GM23338 (cell line): ENCODE measurements around the gene LACC1. TPM values are rescaled to one million over a fixed set of nuclear protein-coding genes. Genes with fewer than 3 reads are reported as not detected.

Experiments used
- ATAC-seq: fragments of 200-7000 bp; cut with Tn5 transposase; 3 replicates; pipeline ENCODE4 v1.9.1; 2020
- DNase-seq: peaks from one replicate; pipeline ENCODE4 v3.0.0-alpha.2; 2015; ENCODE audit warnings: low spot score
- H2AFZ ChIP-seq: fragments of 200-600 bp; sonication (generic); 2 replicates; pipeline ENCODE4 v1.8.0; 2016; ENCODE audit warnings: antibody characterized with exemption, mild to moderate bottlenecking, moderate library complexity
- H3F3A ChIP-seq: fragments of 200-600 bp; sonication (generic); replicated peaks from 2 replicates; pipeline ENCODE4 v1.8.0; 2017; ENCODE audit warnings: antibody characterized with exemption, mixed run types, low read depth
- H3K27ac ChIP-seq: fragments of 200-600 bp; sonication (generic); 2 replicates; pipeline ENCODE4 v1.6.1; 2016; ENCODE audit warnings: low read depth
- H3K27me3 ChIP-seq: fragments of 200-600 bp; sonication (generic); 2 replicates; pipeline ENCODE4 v1.8.0; 2016; ENCODE audit warnings: mild to moderate bottlenecking, mixed run types, moderate library complexity; ENCODE audit not compliant: insufficient read depth
- H3K36me3 ChIP-seq: fragments of 200-600 bp; sonication (generic); 2 replicates; pipeline ENCODE4 v1.8.0; 2016; ENCODE audit warnings: mild to moderate bottlenecking; ENCODE audit not compliant: insufficient read depth
- H3K4me1 ChIP-seq: fragments of 200-600 bp; sonication (generic); 2 replicates; pipeline ENCODE4 v1.8.0; 2016; ENCODE audit warnings: mild to moderate bottlenecking, moderate library complexity; ENCODE audit not compliant: insufficient read depth
- H3K4me2 ChIP-seq: fragments of 200-600 bp; sonication (generic); 2 replicates; pipeline ENCODE4 v1.7.1; 2017; ENCODE audit warnings: mixed run types
- H3K4me3 ChIP-seq: fragments of 200-600 bp; sonication (generic); 2 replicates; pipeline ENCODE4 v1.6.1; 2016; ENCODE audit warnings: mixed run types
- H3K79me2 ChIP-seq: fragments of 200-600 bp; sonication (generic); replicated peaks from 2 replicates; pipeline ENCODE4 v1.8.0; 2017; ENCODE audit warnings: mild to moderate bottlenecking; ENCODE audit not compliant: insufficient read depth
- H3K9me2 ChIP-seq: fragments of 200-600 bp; sonication (generic); 2 replicates; pipeline ENCODE4 v1.8.0; 2017; ENCODE audit not compliant: insufficient read depth
- H4K20me1 ChIP-seq: fragments of 200-600 bp; sonication (generic); replicated peaks from 2 replicates; pipeline ENCODE4 v1.8.0; 2017; ENCODE audit warnings: mild to moderate bottlenecking; ENCODE audit not compliant: insufficient read depth
- H3K27ac Mint-ChIP-seq: 2 replicates; pipeline ENCODE4 v1.8.0; 2020; ENCODE audit warnings: inconsistent platforms, mild to moderate bottlenecking, moderate library complexity, mixed read lengths
- H3K27me3 Mint-ChIP-seq: 3 replicates; pipeline ENCODE4 v1.8.0; 2022; ENCODE audit warnings: low read depth, mild to moderate bottlenecking, moderate library complexity, mixed read lengths, inconsistent platforms; ENCODE audit not compliant: insufficient read depth, poor library complexity
- H3K36me3 Mint-ChIP-seq: 3 replicates; pipeline ENCODE4 v1.8.0; 2021; ENCODE audit warnings: low read depth, mild to moderate bottlenecking, inconsistent platforms, moderate library complexity, mixed read lengths
- H3K4me1 Mint-ChIP-seq: 3 replicates; pipeline ENCODE4 v1.8.0; 2020; ENCODE audit warnings: mild to moderate bottlenecking, inconsistent platforms, mixed read lengths
- H3K4me3 Mint-ChIP-seq: 3 replicates; pipeline ENCODE4 v1.8.0; 2021; ENCODE audit warnings: moderate library complexity, mild to moderate bottlenecking, inconsistent platforms, mixed read lengths
- H3K9me3 Mint-ChIP-seq: 3 replicates; pipeline ENCODE4 v1.8.0; 2020; ENCODE audit warnings: moderate library complexity, mild to moderate bottlenecking, inconsistent platforms, mixed read lengths
- CTCF ChIP-seq, 2 experiments: fragments of 200-600 bp in 1 of 2; sonication (generic) in 1 of 2; conservative IDR thresholded peaks; 2 replicates each; pipeline versions ENCODE4 v1.5.1 to v1.6.1; 2016 to 2017; ENCODE audit warnings: antibody characterized with exemption in 2 of 2, low read depth in 2 of 2, mild to moderate bottlenecking in 2 of 2, moderate library complexity in 1 of 2
- EZH2 ChIP-seq: fragments of 200-600 bp; sonication (generic); IDR thresholded peaks from one replicate; pipeline ENCODE4 v1.8.0; 2017; ENCODE audit warnings: antibody characterized with exemption, mild to moderate bottlenecking, low read depth; ENCODE audit not compliant: unreplicated experiment
- EZH2phosphoT487 ChIP-seq: fragments of 200-600 bp; sonication (generic); IDR thresholded peaks from one replicate; pipeline ENCODE4 v1.8.1; 2018; ENCODE audit warnings: antibody characterized with exemption; ENCODE audit not compliant: unreplicated experiment
- ZNF114 ChIP-seq: fragments of 250-450 bp; sonication (Bioruptor Pico); IDR thresholded peaks from 2 replicates; pipeline ENCODE4 v1.5.0; 2020; ENCODE audit warnings: mild to moderate bottlenecking, moderate library complexity
- ZNF462 ChIP-seq: fragments of 250-450 bp; sonication (Bioruptor Pico); IDR thresholded peaks from 2 replicates; pipeline ENCODE4 v1.5.0; 2020; ENCODE audit warnings: mild to moderate bottlenecking, moderate library complexity
- polyA plus RNA-seq: library from polyadenylated mRNA; unstranded; fragments of >200 nt; fragmentation: Nextera tagmentation; extraction: Ambion mirVana; gene quantifications from 2 replicates; pipeline ENCODE4 v1.2.1, GENCODE V29; 2016
- total RNA-seq: library from RNA; depleted of rRNA; stranded (reverse); fragments of >200 nt; shearing (Covaris generic); gene quantifications from 2 replicates; pipeline ENCODE4 v1.2.3, GENCODE V29; 2014

Gene LACC1
- total and polyA plus RNA-seq, 2 experiments from 2014 or later, result 4.4 to 4.6 TPM

GRCh38 chr13:43884222-43884621, 4.5 kb downstream of the LACC1 start (continued):
- no peak for TF ChIP-seq ZNF114
- no peak for TF ChIP-seq CTCF (conservative IDR thresholded peaks at IDR 0.05; ENCODE audit: low read depth in 2 of 2)
- no peak for TF ChIP-seq ZNF462
- no peak for TF ChIP-seq EZH2phosphoT487
- TF ChIP-seq EZH2, result no peak

GRCh38 chr13:43894438-43894837, 14.7 kb downstream of the LACC1 start:
- Histone ChIP-seq H3K4me2 (no peak overlapping the region), H3K9me2 (no peaks in the 10 kb centered on the region), H3K36me3 (no peaks in the 10 kb centered on the region), H3K4me1 (no peaks in the 10 kb centered on the region), H4K20me1 (no peaks in the 10 kb centered on the region), H3K27ac (no peak overlapping the region), H3K27me3 (no peaks in the 10 kb centered on the region), H3F3A (no peaks in the 10 kb centered on the region), H2AFZ (no peak overlapping the region), H3K79me2 (no peaks in the 10 kb centered on the region), H3K4me3 (no peak overlapping the region)
- no peak overlapping the region for H3K4me3 Mint-ChIP-seq
- peaks cover 3% of the 10 kb centered on the region; the same call in 1 of the 3 replicates for H3K4me1 Mint-ChIP-seq
- H3K27ac Mint-ChIP-seq, result no peak overlapping the region
- no peak for TF ChIP-seq EZH2phosphoT487
- TF ChIP-seq CTCF (conservative IDR thresholded peaks at IDR 0.05; ENCODE audit: low read depth in 2 of 2), result peak in 1 of 2 experiments; percentile 64; a peak in 3 of 4 replicates
- H3K9me3 Mint-ChIP-seq, result no peaks in the 10 kb centered on the region
- no peak for ATAC-seq
- peak; percentile 37 for DNase-seq
- no peaks in the 10 kb centered on the region for H3K36me3 Mint-ChIP-seq
- H3K27me3 Mint-ChIP-seq, result peaks cover 3% of the 10 kb centered on the region
